ENCODE data around the gene SPATA13. TPM values are rescaled to one million over a fixed set of nuclear protein-coding genes. Genes with fewer than 3 reads are reported as not detected.

SPATA13 gene
- total RNA-seq, 1 donor from 2014 or later = 30.6 TPM

DNA sequence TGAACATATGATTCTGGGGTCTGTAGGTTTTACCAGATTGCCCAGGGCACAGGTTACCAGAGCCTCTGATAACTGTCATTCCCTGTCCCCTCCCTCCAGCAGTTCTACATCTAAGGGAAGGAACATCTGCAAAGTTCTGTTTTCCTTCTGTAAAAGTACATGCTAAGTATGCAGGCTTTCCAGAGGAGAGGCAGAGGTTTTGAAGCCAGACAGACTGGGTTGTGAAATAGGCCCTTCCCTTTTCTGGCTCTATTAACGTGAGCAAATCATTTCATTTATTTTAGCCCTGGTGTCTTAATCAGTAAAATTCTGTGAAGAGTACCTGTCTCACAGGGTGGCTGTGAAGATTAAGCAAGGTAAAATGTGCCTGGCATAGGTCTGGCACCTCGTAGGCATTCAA, 82.8 kb downstream of the SPATA13 start:
- no peak for FAIRE-seq
- DNase-seq (ENCODE audit: low spot score in 2 of 2) = no peak

DNA sequence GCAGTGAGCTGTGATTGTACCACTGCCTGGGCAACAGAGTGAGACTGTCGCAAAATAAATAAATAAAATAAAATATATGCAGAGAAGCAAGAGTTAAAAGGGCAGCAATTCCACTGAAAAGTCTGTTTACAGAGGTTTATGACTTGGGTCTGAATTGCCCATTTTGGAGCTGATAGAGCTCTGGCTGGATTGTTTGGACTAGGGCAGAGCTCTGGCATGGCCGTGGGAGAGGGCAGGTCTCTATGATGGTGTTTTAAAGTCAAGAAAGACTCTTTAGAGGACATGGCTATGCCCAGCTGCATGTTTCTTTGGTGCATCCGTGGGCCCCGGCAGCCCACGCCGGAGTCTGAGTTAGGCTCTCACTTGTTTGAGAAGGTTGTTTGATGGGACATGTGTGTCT, 84.3 kb downstream of the SPATA13 start:
- DNase-seq (ENCODE audit: low spot score in 2 of 2) (no peak), FAIRE-seq (no peak)

DNA sequence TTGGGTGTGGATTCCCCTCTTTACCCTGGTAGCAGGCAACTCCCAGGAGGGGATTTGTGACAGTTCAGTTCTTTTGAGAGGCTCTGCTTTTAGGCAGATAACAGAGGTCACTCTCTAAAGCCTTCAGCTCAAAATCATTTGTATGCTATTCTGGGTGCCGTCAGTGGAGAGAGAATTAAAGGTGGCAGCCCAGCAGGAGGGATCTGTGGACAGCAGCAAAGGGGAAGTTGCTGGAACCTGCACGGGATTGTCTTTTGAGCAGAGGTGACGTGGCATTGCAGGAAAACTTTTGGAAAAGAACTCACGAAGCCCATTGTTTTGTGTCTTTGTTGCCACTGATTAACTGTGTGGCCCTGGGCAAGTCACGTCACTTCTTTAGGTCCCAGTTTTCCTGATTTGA, 86.5 kb downstream of the SPATA13 start:
- no peak for DNase-seq (ENCODE audit: low spot score in 2 of 2)
- no peak for FAIRE-seq

DNA sequence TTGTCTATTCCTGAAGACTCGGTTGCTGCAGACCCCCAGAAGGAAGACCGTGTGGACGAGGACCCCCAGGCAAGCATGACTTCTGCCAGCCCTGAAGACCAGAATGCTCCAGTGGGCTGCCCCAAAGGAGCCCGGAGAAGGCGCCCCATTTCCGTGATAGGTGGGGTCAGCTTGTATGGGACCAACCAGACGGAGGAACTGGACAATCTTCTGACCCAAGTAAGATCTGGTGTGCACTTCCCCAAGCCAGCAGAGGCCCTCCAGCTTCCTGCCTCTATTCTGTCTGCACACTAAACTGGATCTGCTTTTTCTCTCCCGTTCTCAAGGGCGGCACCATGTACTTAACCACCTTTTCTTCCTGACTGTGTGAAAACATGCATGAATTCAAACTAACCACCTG, 89.1 kb downstream of the SPATA13 start:
- FAIRE-seq (no peak), DNase-seq (ENCODE audit: low spot score in 2 of 2) (no peak)

DNA sequence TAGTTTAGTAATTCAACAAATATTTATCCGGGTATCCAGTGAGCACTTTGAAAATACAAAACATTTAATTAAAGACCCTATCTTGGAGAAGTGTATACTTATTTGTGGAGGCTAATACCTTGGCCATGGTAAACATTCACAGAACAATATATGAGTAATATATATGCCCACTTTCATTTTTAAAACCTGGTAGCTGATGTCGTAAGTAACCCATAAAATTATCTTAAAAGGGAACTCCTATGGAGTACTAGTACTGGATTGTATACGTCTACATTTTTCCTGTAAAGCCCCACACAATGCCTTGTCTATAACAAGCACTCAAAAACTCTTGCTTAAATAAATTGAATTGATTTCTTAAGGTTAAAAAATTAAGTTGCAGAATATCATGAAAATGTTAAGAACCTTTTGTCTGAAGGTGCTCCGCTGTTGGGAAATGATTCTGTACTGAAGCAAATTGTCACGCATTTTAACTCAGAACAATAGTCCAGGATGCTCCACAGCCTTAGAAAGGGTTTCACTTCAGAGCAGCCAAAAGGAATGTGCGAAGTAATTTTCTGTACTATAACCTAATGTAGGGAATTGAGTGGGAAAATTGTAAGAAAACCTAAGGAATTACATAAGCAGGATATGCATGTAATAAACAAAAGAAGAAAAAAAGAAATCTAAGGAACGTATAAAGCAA, 90.0 kb downstream of the SPATA13 start:
- DNase-seq (ENCODE audit: low spot score in 2 of 2) = no peak

DNA sequence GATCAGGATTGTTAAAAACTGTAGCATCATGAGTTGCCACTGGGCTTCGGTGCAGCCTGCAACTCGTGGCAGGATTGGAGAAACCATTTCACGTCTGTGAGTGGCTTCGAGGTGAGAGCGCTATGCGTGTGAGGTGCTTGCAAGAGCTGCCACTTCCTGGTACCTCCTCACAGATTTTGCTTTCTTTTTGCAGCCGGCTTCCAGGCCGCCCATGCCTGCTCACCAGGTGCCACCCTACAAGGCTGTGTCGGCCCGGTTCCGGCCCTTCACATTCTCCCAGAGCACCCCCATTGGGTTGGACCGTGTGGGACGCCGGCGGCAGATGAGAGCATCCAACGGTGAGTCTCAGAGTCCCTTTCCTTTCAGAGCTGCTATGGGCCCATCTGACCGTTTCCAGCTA, 91.0 kb downstream of the SPATA13 start:
- DNase-seq (ENCODE audit: low spot score in 2 of 2) (no peak), FAIRE-seq (no peak)

More for the DNA sequence above, 90.0 kb downstream of the SPATA13 start:
- FAIRE-seq = no peak

DNA sequence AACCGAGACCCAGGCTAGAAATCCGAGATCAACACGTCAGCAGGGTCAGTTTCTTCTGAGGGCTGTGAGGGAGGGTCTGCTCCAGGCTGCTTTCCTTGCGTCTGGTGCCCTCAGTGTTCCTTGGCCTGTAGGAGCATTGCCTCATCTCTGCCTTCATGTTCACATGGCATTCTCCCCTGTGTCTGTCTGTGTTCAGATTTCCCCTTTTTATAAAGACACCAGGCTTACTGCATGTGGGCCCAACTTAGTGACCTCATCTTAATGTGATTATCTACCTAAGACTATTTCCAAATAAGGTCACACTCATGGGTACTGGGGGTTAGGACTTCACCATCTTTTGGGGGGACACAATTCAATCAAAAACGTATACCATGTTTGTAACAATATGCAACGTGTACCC, 91.6 kb downstream of the SPATA13 start:
- FAIRE-seq (no peak), DNase-seq (ENCODE audit: low spot score in 2 of 2) (no peak)

DNA sequence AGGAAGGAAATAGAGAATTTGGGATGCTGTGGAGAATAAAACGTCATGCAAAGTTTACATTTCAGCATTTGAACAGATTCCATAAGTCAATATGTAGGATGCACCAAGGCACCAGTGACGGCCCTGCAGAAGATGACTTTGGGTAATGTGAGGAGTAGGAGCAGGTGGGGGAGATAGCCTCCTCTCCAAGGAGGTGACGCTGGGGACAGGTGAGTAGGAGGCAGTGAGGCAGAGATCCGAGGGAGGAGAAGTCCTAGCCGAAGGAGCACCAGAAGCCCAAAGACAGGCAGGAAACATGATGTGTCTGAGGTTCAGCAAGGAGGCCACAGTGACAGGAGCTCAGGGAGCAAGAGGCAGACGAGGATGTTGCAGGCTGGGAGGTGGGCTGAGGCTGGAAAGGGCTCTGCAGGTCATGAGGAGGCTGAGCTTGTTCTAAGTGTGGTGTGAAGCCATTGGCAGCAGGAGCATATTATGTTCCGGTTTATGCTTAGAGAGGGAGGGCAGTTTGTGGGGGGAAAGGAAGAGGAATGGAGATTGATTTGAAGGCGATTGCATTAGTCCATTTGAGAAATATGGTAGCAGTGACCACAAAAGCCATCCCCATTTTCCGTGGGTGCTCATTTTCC, 93.1 kb downstream of the SPATA13 start:
- no peak for DNase-seq (ENCODE audit: low spot score in 2 of 2)
- no peak for FAIRE-seq

DNA sequence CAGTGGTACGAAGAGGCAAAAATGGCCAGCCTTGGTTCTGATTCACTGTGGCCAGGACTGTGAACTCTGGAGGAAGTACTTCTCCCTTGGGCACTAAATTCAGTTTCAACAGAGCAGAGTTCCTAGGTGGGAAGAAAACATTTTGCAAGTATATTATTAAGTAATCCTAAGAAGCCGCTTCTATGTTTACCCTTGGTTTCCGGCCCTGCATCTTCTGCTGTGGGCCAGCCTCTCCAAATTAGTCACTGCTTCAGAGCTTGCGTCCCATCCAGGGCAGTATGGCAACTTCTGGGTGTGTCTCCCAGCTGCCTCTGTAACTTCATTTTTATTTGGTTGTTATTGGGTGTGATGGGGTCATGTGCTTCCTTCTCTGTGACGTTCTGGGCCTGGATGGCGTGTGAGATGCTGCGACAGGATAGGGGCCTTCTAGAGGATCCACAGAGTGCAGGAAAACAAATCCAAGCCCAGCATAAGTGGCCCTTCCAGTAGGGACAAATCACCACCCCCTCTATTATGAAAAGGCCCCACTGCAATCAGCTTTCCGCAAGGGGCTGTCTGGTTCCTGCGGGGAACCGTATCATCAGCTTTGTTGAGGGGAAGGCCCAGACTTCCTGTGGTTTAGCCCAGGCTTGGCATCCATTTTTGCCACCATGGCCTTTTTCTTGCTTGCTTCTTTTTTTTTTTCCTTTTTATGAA, 93.8 kb downstream of the SPATA13 start:
- no peak for DNase-seq (ENCODE audit: low spot score in 2 of 2)
- no peak for FAIRE-seq

DNA sequence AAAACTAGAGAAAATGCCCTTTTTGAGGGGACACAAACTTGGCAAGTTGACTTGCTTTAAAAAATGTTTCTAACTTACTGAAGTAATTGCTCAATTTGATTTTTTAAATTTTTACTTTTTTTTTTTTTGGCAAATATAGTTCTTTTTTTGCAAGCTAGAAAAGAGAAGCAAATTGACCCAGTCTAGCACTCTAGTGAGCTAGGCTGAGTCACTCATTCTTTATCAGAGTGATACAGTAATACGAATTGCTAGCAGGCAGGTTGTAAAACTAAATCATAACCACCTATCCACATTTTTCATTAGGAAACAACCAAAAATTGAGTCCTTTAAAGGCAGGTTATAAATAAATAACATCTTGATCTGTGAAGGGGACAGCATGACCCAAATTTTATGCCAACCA, 97.0 kb downstream of the SPATA13 start:
- DNase-seq (ENCODE audit: low spot score in 2 of 2) = no peak
- FAIRE-seq = no peak

DNA sequence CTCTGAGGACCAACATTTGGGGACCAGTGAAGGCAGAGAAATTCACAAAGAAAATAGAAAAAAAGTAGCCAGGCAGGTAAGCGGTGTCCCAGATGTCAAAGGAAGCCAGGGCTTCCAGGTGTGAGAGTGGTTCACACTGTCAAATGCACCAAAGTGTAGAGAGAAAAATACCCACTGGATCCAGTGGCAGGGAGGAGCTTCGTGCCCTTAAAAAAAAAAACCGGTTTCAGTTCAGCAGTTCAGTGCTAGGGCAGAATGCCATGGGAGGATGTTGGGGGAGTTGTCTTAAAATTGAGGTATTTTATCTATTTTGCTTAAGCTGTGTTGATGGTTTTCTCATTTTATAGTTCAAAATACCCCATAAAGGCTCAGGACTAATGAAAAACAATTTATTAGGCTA, 101.0 kb downstream of the SPATA13 start:
- DNase-seq (ENCODE audit: low spot score in 2 of 2) = no peak
- no peak for FAIRE-seq

DNA sequence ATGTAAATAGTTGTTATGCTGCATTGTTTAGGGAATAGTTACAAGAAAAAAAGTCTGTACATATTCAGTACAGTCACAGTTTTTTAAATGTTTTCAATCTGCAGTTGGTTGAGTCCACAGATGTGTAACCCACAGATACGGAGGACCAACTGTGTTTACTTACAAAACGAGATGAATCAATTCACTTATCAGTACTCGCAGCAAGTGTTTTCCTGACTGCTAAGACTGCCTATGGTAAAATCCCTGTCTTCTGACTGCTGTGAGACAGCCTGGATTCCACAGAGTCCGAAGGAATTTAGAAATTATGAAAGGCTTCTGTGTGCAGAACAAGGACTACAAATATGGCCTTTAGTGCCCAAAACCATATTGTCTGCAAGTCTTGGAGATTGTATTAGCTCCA, 103.1 kb downstream of the SPATA13 start:
- DNase-seq (ENCODE audit: low spot score in 2 of 2) (no peak), FAIRE-seq (no peak)

DNA sequence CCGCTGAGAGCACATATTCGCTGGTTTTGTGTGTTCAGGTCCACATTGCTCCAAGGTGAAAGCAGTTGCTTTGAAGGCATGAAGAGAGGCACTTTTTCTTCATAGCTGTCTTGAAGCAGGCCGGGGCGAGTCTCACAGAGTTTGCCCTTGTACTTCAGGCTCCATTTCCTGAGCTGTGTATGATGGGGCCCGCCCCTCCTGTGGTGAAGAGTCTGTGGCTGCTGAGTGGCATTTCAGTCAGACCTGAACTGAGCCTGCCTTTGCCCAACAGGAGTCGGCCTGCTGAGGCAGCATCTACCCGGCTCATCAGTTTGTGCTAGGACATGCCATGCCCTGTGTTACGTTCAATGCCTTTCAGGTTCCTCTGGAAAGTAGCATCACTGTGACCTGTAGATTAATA, 104.5 kb downstream of the SPATA13 start:
- FAIRE-seq (no peak), DNase-seq (ENCODE audit: low spot score in 2 of 2) (no peak)

DNA sequence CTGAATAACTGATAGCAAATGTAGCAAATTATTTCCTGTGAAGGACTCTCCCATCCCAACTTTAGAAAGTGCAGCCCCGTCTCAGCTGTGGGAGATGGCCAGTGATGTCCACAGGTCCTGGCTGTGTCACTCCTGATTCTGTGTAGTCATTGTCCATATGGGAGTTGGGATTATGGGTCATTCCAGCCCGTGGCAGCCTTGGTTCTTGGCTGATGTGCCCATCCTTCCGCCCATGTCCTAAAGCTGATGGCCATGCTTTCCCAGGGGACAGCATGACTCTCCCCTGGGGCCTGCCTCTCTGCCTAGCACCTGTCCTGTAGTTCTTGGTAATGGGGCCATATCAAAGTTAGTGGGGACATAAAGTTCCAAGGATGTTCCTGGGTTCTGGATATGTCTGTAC, 104.9 kb downstream of the SPATA13 start:
- DNase-seq (ENCODE audit: low spot score in 2 of 2) (no peak), FAIRE-seq (no peak)

DNA sequence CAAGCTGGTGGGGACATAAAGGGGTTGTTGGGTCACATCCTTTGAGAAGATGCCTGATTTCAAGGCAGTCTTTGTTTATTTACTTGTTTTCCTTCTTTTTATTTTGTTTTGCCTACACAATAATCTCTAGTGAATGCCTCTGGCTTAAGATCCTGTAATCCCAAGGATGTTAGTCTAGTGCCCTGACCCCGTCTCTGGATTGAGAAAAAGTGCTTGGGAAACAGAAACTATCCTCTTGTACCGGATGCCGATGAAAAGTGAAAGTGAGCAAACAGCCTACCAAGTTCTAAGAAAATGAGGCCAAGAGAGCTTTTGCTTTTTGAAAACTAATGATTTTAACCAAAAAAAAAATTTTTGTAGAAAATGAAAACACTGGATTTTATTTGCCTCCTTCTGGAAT, 106.8 kb downstream of the SPATA13 start:
- DNase-seq (ENCODE audit: low spot score in 2 of 2) = no peak
- no peak for FAIRE-seq

DNA sequence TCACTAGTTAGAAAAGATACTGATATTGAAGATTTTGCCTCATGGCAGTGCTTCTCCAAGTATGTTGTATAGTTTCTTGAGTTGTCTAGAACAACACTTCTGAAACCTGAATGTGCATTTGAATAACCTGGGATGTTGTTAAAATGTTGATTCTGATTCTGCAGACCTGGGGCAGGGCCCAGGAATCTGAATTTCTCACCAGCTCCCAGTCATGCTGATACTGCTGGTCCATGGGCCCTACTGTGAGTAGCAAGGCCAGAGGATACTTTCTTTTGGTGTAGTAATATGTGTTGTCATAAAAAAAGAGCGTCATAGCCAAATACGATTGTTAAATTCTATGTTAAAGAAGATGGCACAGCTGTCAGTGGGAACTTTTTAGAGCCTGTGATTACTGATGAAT, 107.3 kb downstream of the SPATA13 start:
- DNase-seq (ENCODE audit: low spot score in 2 of 2) (no peak), FAIRE-seq (no peak)

DNA sequence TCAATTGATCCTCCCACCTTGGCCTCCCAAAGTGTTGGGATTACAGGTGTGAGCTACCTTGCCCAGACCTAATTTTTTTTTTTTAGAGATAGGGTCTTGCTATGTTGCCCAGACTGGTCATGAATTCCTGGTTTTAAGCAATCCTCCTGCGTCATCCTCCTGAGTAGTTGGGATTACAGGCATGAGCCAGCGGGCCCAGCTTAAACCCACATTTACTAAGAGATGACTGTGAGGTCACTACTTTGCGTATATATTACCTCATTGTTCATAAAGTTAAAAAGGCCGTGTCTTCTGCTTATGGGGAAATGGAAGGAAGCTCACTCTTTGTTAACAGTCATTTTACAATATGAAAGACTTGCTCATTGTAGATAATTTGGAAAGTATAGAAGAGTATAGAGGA, 109.3 kb downstream of the SPATA13 start:
- FAIRE-seq = no peak
- DNase-seq (ENCODE audit: low spot score in 2 of 2) = no peak

DNA sequence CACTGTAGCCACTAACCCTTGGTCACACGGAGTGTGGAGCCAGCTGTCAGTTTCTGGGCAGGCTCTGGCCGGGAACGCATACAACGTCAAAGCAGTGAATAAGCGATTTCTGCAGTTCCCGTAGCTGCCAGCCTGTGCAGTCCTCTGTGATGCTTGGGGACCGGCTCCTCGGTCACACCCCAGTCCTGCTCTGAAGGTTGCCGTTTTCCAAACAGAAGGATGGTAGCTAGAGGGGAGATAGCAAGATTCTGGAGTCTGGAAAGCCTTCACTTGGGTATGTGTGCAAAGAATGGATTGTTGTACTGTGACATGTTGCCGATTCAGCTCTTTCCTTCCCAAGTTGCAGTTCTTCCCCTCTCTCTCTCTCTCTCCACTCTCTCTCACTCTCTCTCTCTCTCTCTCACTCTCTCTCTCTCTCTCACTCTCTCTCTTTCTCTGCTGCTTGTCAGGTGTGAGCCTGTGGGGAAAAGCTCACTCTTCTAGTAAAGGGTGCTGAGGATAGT, 110.2 kb downstream of the SPATA13 start:
- peak; percentile 30 to 51 for DNase-seq (ENCODE audit: low spot score in 2 of 2)
- no peak for FAIRE-seq

DNA sequence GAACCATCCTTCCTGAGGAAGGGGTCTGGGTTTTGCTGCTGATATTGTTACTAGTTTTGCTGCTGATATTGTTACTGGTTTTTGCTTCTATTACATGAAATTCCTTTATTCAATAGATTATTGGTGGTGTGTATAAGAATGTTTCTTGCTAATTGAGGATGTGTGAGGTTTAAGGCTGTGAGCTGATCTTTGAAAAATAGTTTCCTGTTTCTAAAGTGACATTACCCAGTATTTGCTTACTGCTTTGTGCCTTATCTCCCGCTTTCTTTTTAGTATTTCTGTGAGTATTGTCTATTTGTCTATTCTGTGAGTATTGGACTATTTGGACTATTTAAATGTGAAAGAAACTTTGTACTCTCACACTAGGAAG, 110.7 kb downstream of the SPATA13 start:
- no peak for DNase-seq (ENCODE audit: low spot score in 2 of 2)
- FAIRE-seq = no peak

DNA sequence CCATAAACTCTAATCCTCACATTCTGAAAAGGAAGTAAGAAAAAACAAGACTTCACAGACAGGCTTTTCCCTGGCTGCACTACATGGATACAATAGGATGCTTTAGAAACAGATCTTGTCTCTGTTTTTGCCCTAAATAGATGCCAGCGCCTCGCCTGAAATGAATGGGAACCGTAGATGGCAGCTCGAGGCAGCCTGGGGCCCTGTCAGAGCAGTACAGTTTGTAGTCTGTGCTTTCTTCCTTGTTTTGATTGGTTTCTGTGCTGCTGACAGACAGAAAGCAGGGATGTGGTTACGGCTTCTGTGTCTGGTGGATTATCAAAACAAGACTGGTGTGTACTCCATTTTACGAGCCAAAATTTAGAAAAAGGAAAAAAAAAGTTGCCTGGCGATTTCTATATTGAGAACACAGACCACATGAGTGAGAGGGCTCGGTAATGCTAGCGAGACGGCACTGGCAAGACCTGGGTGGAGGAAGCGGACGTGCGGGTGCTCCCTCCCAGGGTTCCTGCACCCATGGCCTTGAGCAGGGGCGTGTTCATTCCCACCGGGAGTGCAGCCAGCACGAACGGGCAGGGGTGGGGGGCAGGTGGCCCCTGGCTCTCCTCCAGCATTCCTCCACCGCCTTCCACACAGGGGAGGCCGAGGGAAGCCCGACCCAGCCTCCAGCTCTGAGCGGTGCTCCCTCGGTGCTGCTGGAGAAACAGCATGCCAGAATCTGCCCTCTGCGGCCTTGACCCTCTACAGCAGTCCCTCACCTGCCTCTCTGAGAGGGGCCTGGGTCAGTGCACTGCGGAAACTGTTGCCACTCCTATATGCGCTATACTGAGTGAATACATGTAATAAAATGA, 111.3 kb downstream of the SPATA13 start:
- DNase-seq (ENCODE audit: low spot score in 2 of 2) (peak; percentile 53 to 57), FAIRE-seq (peak; percentile 23)
